ENCODE data around the gene COMT. TPM values are rescaled to one million over a fixed set of nuclear protein-coding genes. Genes with fewer than 3 reads are reported as not detected.
A peak's percentile ranks its signal among the peaks of the same experiment; 100 is the strongest.

Gene COMT
- total and polyA plus RNA-seq, 9 of the 15 experiments (the other 6 are each of a cell fraction or from before 2014, with no cell fraction given) = 12.5 to 351 (median 155) TPM

- H3K4me2 ChIP-seq (ENCODE audit: insufficient read depth, low read length) = peak overlapping the region; percentile 85; the same call in 1 of the 2 replicates
- H2AFZ ChIP-seq (ENCODE audit: low read depth, low read length) = no peak overlapping the region
- H3K27ac ChIP-seq (ENCODE audit: extremely low read depth, low read depth, low read length) = no peak overlapping the region
- no peaks in the 10 kb centered on the region for H3K9me3 ChIP-seq (replicated peaks; ENCODE audit: control insufficient read depth, insufficient read depth, low read depth, low read length)
- H4K20me1 ChIP-seq (replicated peaks; ENCODE audit: control insufficient read depth, insufficient read depth, low read length) = peaks cover 15% of the 10 kb centered on the region
- ATAC-seq (no peak), DNase-seq (ENCODE audit: extremely low read depth in 1 of 4, low spot score in 3 of 4) (no peak), FAIRE-seq (no peak)
- POLR2A ChIA-PET = interaction anchor here (0.6 to 2.2 kb wide), 7 partner anchors 15 to 99 kb away, joined by 3 to 14 read pairs (median 5); partner anchors contain the start of genes DGCR8, RANBP1 and TRMT2A
- peak overlapping the region; percentile 66; the same call in 1 of the 2 replicates for H3K4me3 ChIP-seq
- peak overlapping the region in 1 of 2 experiments; percentile 94; a peak in 2 of 4 replicates for H3K9ac ChIP-seq (ENCODE audit: insufficient read depth in 1 of 2, low read depth in 2 of 2, low read length in 2 of 2)
- peaks cover 14% of the 10 kb centered on the region; the same call in 2 of the 3 replicates for H3K36me3 ChIP-seq (ENCODE audit: control insufficient read depth, insufficient read depth, low read length)
- WGBS (ENCODE audit: insufficient coverage, low coverage, missing lambda C conversion rate) = 48% methylated on average over 9 of the region's 9 CpGs
- peaks cover 19% of the 10 kb centered on the region for H3K9me1 ChIP-seq (ENCODE audit: control insufficient read depth, insufficient read depth, low read length)
- peaks cover 42 to 74% of the 10 kb centered on the region in 2 experiments for H3K4me1 ChIP-seq (replicated peaks in 1 of 2; ENCODE audit: control insufficient read depth in 2 of 2, insufficient read depth in 2 of 2, low read length in 2 of 2)
- H3K27me3 ChIP-seq (ENCODE audit: control insufficient read depth in 2 of 2, insufficient read depth in 2 of 2, low read length in 2 of 2) = peaks cover 0 to 8% of the 10 kb centered on the region in 2 experiments; a peak in 2 of 5 replicates
- CTCF ChIA-PET (ENCODE audit: low intra/inter-chr PET ratio) = no interaction called here
- H3K79me2 ChIP-seq (ENCODE audit: control insufficient read depth, insufficient read depth, low read length) = peaks cover 47% of the 10 kb centered on the region
- BruUV-seq (replicated peaks) = no TSS peak
- intact Hi-C loops (cut with micrococcal nuclease) (no loop called here), in situ Hi-C loops (cut with MboI) (no loop called here)
- TF ChIP-seq NKRF (IDR thresholded peaks at IDR 0.05; ENCODE audit: borderline replicate concordance) = no peak
- TF ChIP-seq EZH2 (IDR thresholded peaks at IDR 0.05; ENCODE audit: borderline replicate concordance, low read depth, low read length) = no peak
- no peak for TF ChIP-seq ZNF224 (CRISPR knock-in tag; IDR thresholded peaks at IDR 0.05)
- TF ChIP-seq ZNF609 (CRISPR knock-in tag; IDR thresholded peaks at IDR 0.05; ENCODE audit: borderline replicate concordance) = no peak
- TF ChIP-seq BCL6 (CRISPR knock-in tag; IDR thresholded peaks at IDR 0.05) = no peak
- no peak for TF ChIP-seq GTF2B (IDR thresholded peaks at IDR 0.05; ENCODE audit: extremely low read depth, insufficient read length)
- TF ChIP-seq THAP12 (CRISPR knock-in tag; IDR thresholded peaks at IDR 0.05) = 0 out of 2 replicates have a peak, but pooled peaks have one; percentile 5
- TF ChIP-seq SIX5 (IDR thresholded peaks at IDR 0.05; ENCODE audit: borderline replicate concordance in 1 of 2, insufficient read depth in 1 of 2, low read depth in 1 of 2, low read length in 2 of 2) = 0 out of 4 replicates have a peak, but pooled peaks of 1 of the 2 experiments have one; percentile 3
- TF ChIP-seq TAL1 (IDR thresholded peaks at IDR 0.05) = no peak
- no peak for TF ChIP-seq ZNF12 (CRISPR knock-in tag; IDR thresholded peaks at IDR 0.05)
These were observed 76.0 kb downstream of the COMT start for GRCh38 chr22:20017622-20017958.
